ENCODE results near the gene ARHGAP44. TPM values are rescaled to one million over a fixed set of nuclear protein-coding genes. Genes with fewer than 3 reads are reported as not detected.

Gene ARHGAP44
- total RNA-seq, 2 experiments from 2014 or later, result not detected

- CTCF ChIA-PET, result no interaction called here
- H3K9me3 Mint-ChIP-seq, result peaks cover 6% of the 10 kb centered on the region
- no peaks in the 10 kb centered on the region for H3K36me3 Mint-ChIP-seq (ENCODE audit: low read depth)
- H3K27me3 ChIP-seq (ENCODE audit: control insufficient read depth in 1 of 2, insufficient read depth in 2 of 2, low read length in 2 of 2), result no peaks in the 10 kb centered on the region
- H3K4me1 ChIP-seq (ENCODE audit: insufficient read depth, low read length), result no peaks in the 10 kb centered on the region
- no peaks in the 10 kb centered on the region for H3K4me1 Mint-ChIP-seq (ENCODE audit: low read depth)
- H3K4me3 ChIP-seq (ENCODE audit: low read length), result no peak overlapping the region
- H3K4me3 Mint-ChIP-seq, result no peak overlapping the region
- intact Hi-C loops (cut with DNase I, micrococcal nuclease), result no loop called here
- H3K27ac ChIP-seq (ENCODE audit: low read depth in 1 of 2, low read length in 2 of 2), result no peak overlapping the region
- peaks cover 4 to 6% of the 10 kb centered on the region in 2 experiments for H3K9me3 ChIP-seq (ENCODE audit: control insufficient read depth in 1 of 2, insufficient read depth in 1 of 2, low read length in 2 of 2)
- no peaks in the 10 kb centered on the region for H3K36me3 ChIP-seq (ENCODE audit: insufficient read depth, low read length)
- POLR2A ChIA-PET, result no interaction called here
- ATAC-seq (ENCODE audit: poor library complexity) (no peak), DNase-seq (no peak)
- no peaks in the 10 kb centered on the region for H3K27me3 Mint-ChIP-seq
- TF ChIP-seq CTCF (IDR thresholded peaks at IDR 0.05), result no peak
- H3K27ac Mint-ChIP-seq, result no peak overlapping the region
Measured at GRCh38 chr17:12898110-12898509, 108.8 kb downstream of the ARHGAP44 start.

GRCh38 chr17:12899604-12900003 is 110.3 kb downstream of the ARHGAP44 start:
- Mint-ChIP-seq H3K9me3 (peaks cover 7% of the 10 kb centered on the region), H3K4me1 (ENCODE audit: low read depth) (no peaks in the 10 kb centered on the region), H3K4me3 (no peak overlapping the region), H3K27me3 (no peaks in the 10 kb centered on the region), H3K36me3 (ENCODE audit: low read depth) (no peaks in the 10 kb centered on the region), H3K27ac (no peak overlapping the region)
- Histone ChIP-seq H3K27ac (ENCODE audit: low read depth in 1 of 2, low read length in 2 of 2) (no peak overlapping the region), H3K27me3 (ENCODE audit: control insufficient read depth in 1 of 2, insufficient read depth in 2 of 2, low read length in 2 of 2) (no peaks in the 10 kb centered on the region), H3K9me3 (ENCODE audit: control insufficient read depth in 1 of 2, insufficient read depth in 1 of 2, low read length in 2 of 2) (peaks cover 0 to 10% of the 10 kb centered on the region in 2 experiments), H3K4me3 (ENCODE audit: low read length) (no peak overlapping the region), H3K4me1 (ENCODE audit: insufficient read depth, low read length) (no peaks in the 10 kb centered on the region), H3K36me3 (ENCODE audit: insufficient read depth, low read length) (no peaks in the 10 kb centered on the region)
- ATAC-seq (ENCODE audit: poor library complexity), result no peak
- TF ChIP-seq CTCF (IDR thresholded peaks at IDR 0.05), result no peak
- POLR2A ChIA-PET, result no interaction called here
- intact Hi-C loops (cut with DNase I, micrococcal nuclease), result no loop called here
- CTCF ChIA-PET, result no interaction called here
- no peak for DNase-seq

GRCh38 chr17:12900474-12900873 is 111.2 kb downstream of the ARHGAP44 start:
- intact Hi-C loops (cut with DNase I, micrococcal nuclease), result no loop called here
- H3K4me1 Mint-ChIP-seq (ENCODE audit: low read depth), result no peaks in the 10 kb centered on the region
- no peak for ATAC-seq (ENCODE audit: poor library complexity)
- peaks cover 0 to 10% of the 10 kb centered on the region in 2 experiments for H3K9me3 ChIP-seq (ENCODE audit: control insufficient read depth in 1 of 2, insufficient read depth in 1 of 2, low read length in 2 of 2)
- no peaks in the 10 kb centered on the region for H3K36me3 Mint-ChIP-seq (ENCODE audit: low read depth)
- peaks cover 7% of the 10 kb centered on the region for H3K9me3 Mint-ChIP-seq
- H3K27ac Mint-ChIP-seq, result no peak overlapping the region
- no peak overlapping the region for H3K4me3 ChIP-seq (ENCODE audit: low read length)
- no peaks in the 10 kb centered on the region for H3K4me1 ChIP-seq (ENCODE audit: insufficient read depth, low read length)
- no peaks in the 10 kb centered on the region for H3K27me3 ChIP-seq (ENCODE audit: control insufficient read depth in 1 of 2, insufficient read depth in 2 of 2, low read length in 2 of 2)
- no peaks in the 10 kb centered on the region for H3K36me3 ChIP-seq (ENCODE audit: insufficient read depth, low read length)
- H3K27me3 Mint-ChIP-seq, result no peaks in the 10 kb centered on the region
- DNase-seq, result no peak
- ChIA-PET POLR2A (no interaction called here), CTCF (no interaction called here)
- TF ChIP-seq CTCF (IDR thresholded peaks at IDR 0.05), result no peak
- no peak overlapping the region for H3K27ac ChIP-seq (ENCODE audit: low read depth in 1 of 2, low read length in 2 of 2)
- no peak overlapping the region for H3K4me3 Mint-ChIP-seq

All from CD4-positive, alpha-beta T cell (primary cell).